IMR-90 (cell line): ENCODE data around the gene FUT8. TPM values are rescaled to one million over a fixed set of nuclear protein-coding genes. Genes with fewer than 3 reads are reported as not detected.

ENCODE experiments used
- ATAC-seq: fragments of 200-7000 bp; cut with Tn5 transposase; 2 replicates; pipeline ENCODE4 v1.9.1; 2020; ENCODE audit warnings: low read depth, mild to moderate bottlenecking, moderate library complexity
- BruUV-seq: library from RNA; stranded (reverse); fragments of 400-500 nt; replicated peaks from 2 replicates; lab custom pipeline; 2021; lab: Mats Ljungman, UMichigan
- CTCF ChIA-PET: fragments of 300-600 bp; formaldehyde crosslinking; extraction: SDS; loops from one replicate; lab custom pipeline; 2021; ENCODE audit warnings: antibody characterized with exemption; lab: Yijun Ruan, JAX
- POLR2A ChIA-PET: fragments of 300-600 bp; sonication (Branson Sonifier 250); formaldehyde crosslinking; loops from one replicate; lab custom pipeline; 2022; ENCODE audit warnings: antibody characterized with exemption; ENCODE audit not compliant: unreplicated experiment; lab: Charles Lee
- DNase-seq: peaks from one replicate; pipeline ENCODE4 v3.0.0; 2013
- H2AFZ ChIP-seq: replicated peaks from 2 replicates; pipeline ENCODE3; 2013; ENCODE audit warnings: low read length, mild to moderate bottlenecking; ENCODE audit not compliant: poor library complexity
- H2AK5ac ChIP-seq: 2 replicates; pipeline ENCODE4 v1.6.1; 2013; ENCODE audit warnings: low read depth, low read length, inconsistent platforms
- H2AK9ac ChIP-seq: replicated peaks from 2 replicates; pipeline ENCODE3; 2013; ENCODE audit warnings: mild to moderate bottlenecking, low read depth, low read length, moderate library complexity; ENCODE audit not compliant: poor library complexity
- H2BK120ac ChIP-seq: 2 replicates; pipeline ENCODE4 v1.6.1; 2013; ENCODE audit warnings: low read depth, low read length, inconsistent platforms
- H2BK15ac ChIP-seq: 3 replicates; pipeline ENCODE4 v1.6.1; 2013; ENCODE audit warnings: low read depth, low read length, inconsistent platforms
- H2BK20ac ChIP-seq: 2 replicates; pipeline ENCODE4 v1.6.1; 2013; ENCODE audit warnings: low read depth, mild to moderate bottlenecking, inconsistent platforms, low read length, moderate library complexity
- H2BK5ac ChIP-seq: 2 replicates; pipeline ENCODE4 v1.6.1; 2013; ENCODE audit warnings: mild to moderate bottlenecking, low read depth, low read length, inconsistent platforms; ENCODE audit not compliant: poor library complexity, severe bottlenecking
- H3K14ac ChIP-seq: replicated peaks from 2 replicates; pipeline ENCODE4 v1.6.1; 2013; ENCODE audit warnings: low read depth, low read length, inconsistent platforms
- H3K18ac ChIP-seq: 2 replicates; pipeline ENCODE4 v1.6.1; 2013; ENCODE audit warnings: low read depth, low read length, control low read depth
- H3K23ac ChIP-seq: 2 replicates; pipeline ENCODE4 v1.6.1; 2013; ENCODE audit warnings: low read depth, low read length, inconsistent platforms
- H3K27ac ChIP-seq: 2 replicates; pipeline ENCODE4 v1.5.1; 2013; ENCODE audit warnings: mild to moderate bottlenecking, control low read depth, low read length; ENCODE audit not compliant: insufficient read depth
- H3K27me3 ChIP-seq: 2 replicates; pipeline ENCODE4 v1.6.1; 2013; ENCODE audit warnings: low read length; ENCODE audit not compliant: control insufficient read depth, insufficient read depth
- H3K36me3 ChIP-seq: 2 replicates; pipeline ENCODE4 v1.6.1; 2013; ENCODE audit warnings: low read length, mixed read lengths; ENCODE audit not compliant: control insufficient read depth, insufficient read depth
- H3K4ac ChIP-seq: 2 replicates; pipeline ENCODE4 v1.6.1; 2013; ENCODE audit warnings: low read depth, low read length, inconsistent platforms
- H3K4me1 ChIP-seq: 2 replicates; pipeline ENCODE4 v1.6.1; 2013; ENCODE audit warnings: low read length, mixed read lengths; ENCODE audit not compliant: control insufficient read depth, insufficient read depth
- H3K4me2 ChIP-seq: 2 replicates; pipeline ENCODE4 v1.6.1; 2013; ENCODE audit warnings: low read depth, mild to moderate bottlenecking, control low read depth, low read length, moderate library complexity
- H3K4me3 ChIP-seq: 2 replicates; pipeline ENCODE4 v1.5.1; 2013; ENCODE audit warnings: low read depth, mild to moderate bottlenecking, control low read depth, low read length, moderate library complexity; ENCODE audit not compliant: insufficient read depth
- H3K56ac ChIP-seq: 2 replicates; pipeline ENCODE4 v1.6.1; 2013; ENCODE audit warnings: low read length, inconsistent platforms; ENCODE audit not compliant: insufficient read depth; ENCODE audit errors: extremely low read depth
- H3K79me1 ChIP-seq, 2 experiments: 2 replicates each; pipeline ENCODE4 v1.6.1; 2013; ENCODE audit warnings: low read length in 2 of 2, inconsistent platforms in 1 of 2, low read depth in 1 of 2
- H3K9ac ChIP-seq: 2 replicates; pipeline ENCODE4 v1.6.1; 2013; ENCODE audit warnings: low read depth, low read length, control low read depth
- H3K9me1 ChIP-seq: 2 replicates; pipeline ENCODE4 v1.6.1; 2013; ENCODE audit warnings: low read length, inconsistent platforms; ENCODE audit not compliant: insufficient read depth
- H3K9me3 ChIP-seq: 2 replicates; pipeline ENCODE4 v1.6.1; 2013; ENCODE audit warnings: low read length; ENCODE audit not compliant: control insufficient read depth, insufficient read depth
- H4K20me1 ChIP-seq: 2 replicates; pipeline ENCODE4 v1.6.1; 2013; ENCODE audit warnings: low read length, inconsistent platforms; ENCODE audit not compliant: insufficient read depth
- H4K5ac ChIP-seq: 2 replicates; pipeline ENCODE4 v1.6.1; 2013; ENCODE audit warnings: mild to moderate bottlenecking, low read depth, low read length, control low read depth
- H4K8ac ChIP-seq, 2 experiments: 2 replicates each; pipeline ENCODE4 v1.6.1; 2013; ENCODE audit warnings: low read depth in 2 of 2, low read length in 2 of 2, control low read depth in 1 of 2, inconsistent platforms in 1 of 2
- H4K91ac ChIP-seq: 2 replicates; pipeline ENCODE4 v1.6.1; 2013; ENCODE audit warnings: low read depth, low read length, inconsistent platforms; ENCODE audit not compliant: insufficient read depth
- BHLHE40 ChIP-seq: fragments of 150-350 bp; IDR thresholded peaks from 2 replicates; pipeline ENCODE4 v1.6.1; 2016; ENCODE audit warnings: mild to moderate bottlenecking, low read depth, low read length
- CEBPB ChIP-seq: IDR thresholded peaks from 2 replicates; pipeline ENCODE4 v1.6.1; 2012; ENCODE audit warnings: low read depth, low read length, improper control_type of control experiment
- CHD1 ChIP-seq: IDR thresholded peaks from 2 replicates; pipeline ENCODE4 v1.6.1; 2012; ENCODE audit warnings: low read depth, low read length, improper control_type of control experiment
- CTCF ChIP-seq: conservative IDR thresholded peaks from 2 replicates; pipeline ENCODE4 v1.5.1; 2012; ENCODE audit warnings: mild to moderate bottlenecking, low read depth, low read length, improper control_type of control experiment
- FOS ChIP-seq: fragments of 150-350 bp; IDR thresholded peaks from 2 replicates; pipeline ENCODE4 v1.6.1; 2016; ENCODE audit warnings: low read depth, low read length
- MAFK ChIP-seq: IDR thresholded peaks from 2 replicates; pipeline ENCODE4 v1.6.1; 2012; ENCODE audit warnings: low read depth, low read length, improper control_type of control experiment
- MAZ ChIP-seq: IDR thresholded peaks from 2 replicates; pipeline ENCODE4 v1.6.1; 2012; ENCODE audit warnings: low read depth, mild to moderate bottlenecking, low read length, improper control_type of control experiment, moderate library complexity, borderline replicate concordance
- NFE2L2 ChIP-seq: fragments of 150-350 bp; IDR thresholded peaks from 2 replicates; pipeline ENCODE4 v1.6.1; 2016; ENCODE audit warnings: low read depth, mild to moderate bottlenecking, low read length
- POLR2A ChIP-seq: IDR thresholded peaks from 2 replicates; pipeline ENCODE4 v1.6.1; 2012; ENCODE audit warnings: mild to moderate bottlenecking, low read depth, low read length
- RAD21 ChIP-seq: IDR thresholded peaks from 2 replicates; pipeline ENCODE4 v1.6.1; 2012; ENCODE audit warnings: low read length, improper control_type of control experiment
- RCOR1 ChIP-seq: IDR thresholded peaks from 2 replicates; pipeline ENCODE4 v1.6.1; 2012; ENCODE audit warnings: mild to moderate bottlenecking, low read length, improper control_type of control experiment; ENCODE audit not compliant: insufficient replicate concordance
- SMC3 ChIP-seq: fragments of 150-350 bp; IDR thresholded peaks from 2 replicates; pipeline ENCODE4 v1.6.1; 2016; ENCODE audit warnings: low read depth, mild to moderate bottlenecking, antibody characterized with exemption, low read length, moderate library complexity
- WGBS, 2 experiments: methylation state at CpG; one replicate each; pipeline versions ENCODE4 v1.1.5 to v1.1.7; 2013; ENCODE audit warnings: missing lambda C conversion rate in 2 of 2; ENCODE audit not compliant: insufficient read length in 1 of 2; ENCODE audit errors: extremely low coverage in 2 of 2; 5-methylcytosine and 5-hydroxymethylcytosine counted together
- dilution Hi-C: fragments of 300-500 bp; cut with HindIII; formaldehyde crosslinking; loops from one replicate; pipeline ENCODE4 v1.14.3; 2018; ENCODE audit warnings: low sequenced_read_pairs; ENCODE audit not compliant: unreplicated experiment
- in situ Hi-C: fragments of 300-500 bp; cut with MboI; formaldehyde crosslinking; loops from 3 replicates; pipeline ENCODE4 v1.14.3; 2019; ENCODE audit warnings: low sequenced_read_pairs, inconsistent platforms, mixed read lengths
- intact Hi-C: fragments of 100-400 bp; cut with micrococcal nuclease; formaldehyde crosslinking; loops from 2 replicates; pipeline ENCODE4 v1.10.0; 2022
- polyA plus RNA-seq, 3 experiments: library from polyadenylated mRNA; depleted of rRNA; stranded (reverse); fragments of >200 nt; gene quantifications; 2 replicates each; pipeline ENCODE4 v1.2.3, GENCODE V29; 2012; ENCODE audit warnings: low replicate concordance in 1 of 3
- total RNA-seq: library from RNA; depleted of rRNA; stranded (reverse); fragments of >200 nt; gene quantifications from 2 replicates; pipeline ENCODE4 v1.2.3, GENCODE V29; 2012
- TF ChIP-seq, protein P1 (sequence below): fragments of 150-350 bp; IDR thresholded peaks from 2 replicates; pipeline ENCODE4 v1.6.1; 2017; ENCODE audit warnings: mild to moderate bottlenecking, antibody characterized with exemption, low read length, low read depth

FUT8 gene
- total and polyA plus RNA-seq, 2 of the 4 experiments (the other 2 are of a cell fraction) = 15.6 to 72.9 TPM

DNA sequence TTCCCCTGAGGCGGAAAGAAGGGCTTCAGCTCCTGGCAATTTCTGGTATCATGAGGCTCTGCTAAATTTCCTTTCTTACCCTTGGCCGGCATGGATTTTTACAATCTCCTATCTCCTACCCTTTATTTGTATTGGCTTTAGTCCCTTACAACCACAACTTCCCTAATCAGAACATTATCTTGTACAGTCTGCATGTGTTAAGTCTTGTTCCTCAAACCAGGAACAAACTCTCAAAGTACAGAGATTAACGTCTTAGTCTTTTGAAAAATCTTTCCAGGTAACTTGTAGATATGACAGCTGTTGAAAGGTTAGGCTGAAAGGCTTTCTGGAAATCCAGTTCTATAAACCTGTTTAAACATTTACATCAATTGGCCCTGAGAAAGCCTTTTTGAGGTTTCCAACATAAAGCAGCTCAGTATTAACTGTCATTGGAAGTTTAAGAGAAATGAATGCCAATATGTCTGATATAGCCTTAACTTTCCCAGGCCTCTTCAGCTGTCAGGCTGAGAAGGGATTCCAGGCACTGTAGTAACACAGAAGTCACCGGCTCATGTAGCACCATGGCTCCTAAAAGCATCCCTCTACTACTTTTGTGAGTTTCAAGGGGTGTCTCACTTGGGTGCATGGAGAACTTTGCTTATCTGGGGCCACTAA, 360.5 kb downstream of the FUT8 start:
- Histone ChIP-seq H3K56ac (no peak overlapping the region), H3K4me1 (no peaks in the 10 kb centered on the region), H3K18ac (no peak overlapping the region), H3K36me3 (no peaks in the 10 kb centered on the region), H3K9me1 (no peaks in the 10 kb centered on the region), H3K9ac (no peak overlapping the region), H2BK15ac (no peak overlapping the region), H3K4me2 (no peak overlapping the region), H2BK120ac (no peak overlapping the region), H4K5ac (no peak overlapping the region), H2BK5ac (no peak overlapping the region), H3K27me3 (no peaks in the 10 kb centered on the region), H2BK20ac (no peak overlapping the region), H3K14ac (no peak overlapping the region), H2AK9ac (no peak overlapping the region), H3K4ac (no peak overlapping the region), H4K20me1 (no peaks in the 10 kb centered on the region), H3K23ac (no peak overlapping the region), H3K9me3 (no peaks in the 10 kb centered on the region), H2AFZ (no peak overlapping the region), H4K91ac (no peak overlapping the region), H4K8ac (no peak overlapping the region), H3K27ac (no peak overlapping the region), H3K79me1 (no peaks in the 10 kb centered on the region), H3K4me3 (no peak overlapping the region), H2AK5ac (no peak overlapping the region)
- TF ChIP-seq NFE2L2 = no peak
- no peak for TF ChIP-seq CTCF
- TF ChIP-seq, protein P1, sequence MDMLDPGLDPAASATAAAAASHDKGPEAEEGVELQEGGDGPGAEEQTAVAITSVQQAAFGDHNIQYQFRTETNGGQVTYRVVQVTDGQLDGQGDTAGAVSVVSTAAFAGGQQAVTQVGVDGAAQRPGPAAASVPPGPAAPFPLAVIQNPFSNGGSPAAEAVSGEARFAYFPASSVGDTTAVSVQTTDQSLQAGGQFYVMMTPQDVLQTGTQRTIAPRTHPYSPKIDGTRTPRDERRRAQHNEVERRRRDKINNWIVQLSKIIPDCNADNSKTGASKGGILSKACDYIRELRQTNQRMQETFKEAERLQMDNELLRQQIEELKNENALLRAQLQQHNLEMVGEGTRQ = no peak
- no peak for TF ChIP-seq MAFK
- TF ChIP-seq POLR2A = no peak
- no peak for TF ChIP-seq RAD21
- no peak for TF ChIP-seq CHD1
- TF ChIP-seq MAZ = no peak
- TF ChIP-seq RCOR1 = no peak
- no peak for TF ChIP-seq BHLHE40
- no peak for TF ChIP-seq SMC3
- TF ChIP-seq CEBPB = no peak
- TF ChIP-seq FOS = no peak
- intact Hi-C loops (no loop called here), dilution Hi-C loops (no loop called here), in situ Hi-C loops (no loop called here)
- no peak for DNase-seq
- POLR2A ChIA-PET = no interaction called here
- WGBS, 2 experiments = 80% methylated on average over 1 of the region's 4 CpGs; no CpG with 5 or more reads in 1 of the 2 experiments
- no TSS peak for BruUV-seq
- CTCF ChIA-PET = interaction anchor here (1.4 kb wide), 1 partner anchor 9 kb away, joined by 3 read pairs; no protein-coding TSS in a partner anchor
- no peak for ATAC-seq
